Activated naive CD8-positive, alpha-beta T cell treated with anti-CD3 and anti-CD28 coated beads, Interleukin-2, amount 10 ng/mL, durations not matched to agents 7 days and 5 days (primary cell): Measurements from ENCODE around the gene SERPINI1. TPM values are rescaled to one million over a fixed set of nuclear protein-coding genes. Genes with fewer than 3 reads are reported as not detected.

ENCODE experiments used
- ATAC-seq: fragments of 150-1000 bp; cut with Tn5 transposase; one replicate; pipeline ENCODE4 v1.10.0; 2021; ENCODE audit warnings: low read depth, moderate library complexity
- POLR2A ChIA-PET: fragments of 350-600 bp; sonication (Branson Sonifier 250); formaldehyde crosslinking; loops from one replicate; lab custom pipeline; 2021; ENCODE audit warnings: antibody characterized with exemption; lab: Charles Lee
- DNase-seq: peaks from one replicate; pipeline ENCODE4 v3.0.0; 2021
- H3K27ac Mint-ChIP-seq: one replicate; pipeline ENCODE4 v1.8.0; 2022; ENCODE audit warnings: mild to moderate bottlenecking, mixed read lengths
- H3K27me3 Mint-ChIP-seq: one replicate; pipeline ENCODE4 v1.8.0; 2022; ENCODE audit warnings: mild to moderate bottlenecking, moderate library complexity, mixed read lengths
- H3K36me3 Mint-ChIP-seq: one replicate; pipeline ENCODE4 v1.8.0; 2021; ENCODE audit warnings: mild to moderate bottlenecking, mixed read lengths
- H3K4me1 Mint-ChIP-seq: one replicate; pipeline ENCODE4 v1.8.0; 2021; ENCODE audit warnings: mixed read lengths
- H3K4me3 Mint-ChIP-seq: one replicate; pipeline ENCODE4 v1.8.0; 2022; ENCODE audit warnings: mild to moderate bottlenecking, moderate library complexity, mixed read lengths
- H3K9me3 Mint-ChIP-seq: one replicate; pipeline ENCODE4 v1.8.0; 2021; ENCODE audit warnings: mixed read lengths
- total RNA-seq, 2 experiments: library from RNA; stranded (reverse); gene quantifications; one replicate each; pipeline ENCODE4 v1.2.3, GENCODE V29; 2021

The SERPINI1 gene
- total RNA-seq, 2 experiments from 2014 or later, result 1.9 to 2.4 TPM

GRCh38 chr3:167739190-167739810, 3.8 kb downstream of the SERPINI1 start:
- POLR2A ChIA-PET, result interaction anchor here (0.7 kb wide), 1 partner anchor 46 kb away, joined by 7 read pairs; no protein-coding TSS in a partner anchor
- DNase-seq (no peak), ATAC-seq (no peak)
- H3K27me3 Mint-ChIP-seq, result no peaks in the 10 kb centered on the region
- no peaks in the 10 kb centered on the region for H3K9me3 Mint-ChIP-seq
- H3K27ac Mint-ChIP-seq, result no peak overlapping the region
- no peaks in the 10 kb centered on the region for H3K36me3 Mint-ChIP-seq
- no peak overlapping the region for H3K4me3 Mint-ChIP-seq
- peaks cover 5% of the 10 kb centered on the region for H3K4me1 Mint-ChIP-seq

DNA sequence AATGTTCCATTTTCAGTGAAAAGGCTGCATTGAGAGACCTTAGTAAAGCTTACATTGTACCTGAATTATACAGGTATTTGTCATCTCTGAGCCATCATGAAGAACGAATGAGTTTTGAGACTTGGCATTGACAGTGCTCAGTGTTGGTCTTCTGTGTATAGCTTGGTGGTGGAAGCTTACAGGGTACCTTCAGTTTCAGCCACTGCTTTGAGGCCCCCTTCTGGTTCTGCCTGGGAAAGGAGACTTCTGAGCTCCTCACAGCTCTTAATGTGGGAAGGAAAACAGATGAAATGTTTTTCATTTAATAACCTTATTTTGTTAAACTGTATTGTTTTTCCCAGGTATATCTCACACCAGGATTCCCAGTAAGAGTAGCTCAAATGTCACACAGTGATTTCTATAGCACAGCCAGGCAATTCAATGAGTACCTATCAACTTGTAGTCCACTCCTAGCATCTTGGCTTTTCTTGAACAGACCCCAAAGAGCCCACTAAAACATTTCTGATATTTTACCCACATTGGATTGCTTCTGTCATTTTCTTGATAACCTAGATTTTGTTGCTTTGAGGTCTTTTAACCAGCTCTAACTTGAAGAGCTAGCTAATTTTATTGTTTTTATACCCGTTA, 5.6 kb downstream of the SERPINI1 start:
- Mint-ChIP-seq H3K36me3 (no peaks in the 10 kb centered on the region), H3K9me3 (no peaks in the 10 kb centered on the region), H3K27ac (no peak overlapping the region), H3K4me1 (peaks cover 5% of the 10 kb centered on the region), H3K4me3 (no peak overlapping the region), H3K27me3 (no peaks in the 10 kb centered on the region)
- POLR2A ChIA-PET, result no interaction called here
- ATAC-seq (peak; percentile 98), DNase-seq (no peak)

GRCh38 chr3:167742338-167742737, 6.8 kb downstream of the SERPINI1 start:
- Mint-ChIP-seq H3K4me3 (no peak overlapping the region), H3K9me3 (no peaks in the 10 kb centered on the region), H3K4me1 (no peaks in the 10 kb centered on the region), H3K36me3 (no peaks in the 10 kb centered on the region), H3K27me3 (no peaks in the 10 kb centered on the region), H3K27ac (no peak overlapping the region)
- POLR2A ChIA-PET, result no interaction called here
- no peak for DNase-seq
- no peak for ATAC-seq

GRCh38 chr3:167743799-167744198, 8.3 kb downstream of the SERPINI1 start:
- no peaks in the 10 kb centered on the region for H3K9me3 Mint-ChIP-seq
- no peak for DNase-seq
- no peak overlapping the region for H3K4me3 Mint-ChIP-seq
- ATAC-seq, result no peak
- POLR2A ChIA-PET, result no interaction called here
- no peaks in the 10 kb centered on the region for H3K27me3 Mint-ChIP-seq
- H3K4me1 Mint-ChIP-seq, result no peaks in the 10 kb centered on the region
- no peaks in the 10 kb centered on the region for H3K36me3 Mint-ChIP-seq
- H3K27ac Mint-ChIP-seq, result no peak overlapping the region

DNA sequence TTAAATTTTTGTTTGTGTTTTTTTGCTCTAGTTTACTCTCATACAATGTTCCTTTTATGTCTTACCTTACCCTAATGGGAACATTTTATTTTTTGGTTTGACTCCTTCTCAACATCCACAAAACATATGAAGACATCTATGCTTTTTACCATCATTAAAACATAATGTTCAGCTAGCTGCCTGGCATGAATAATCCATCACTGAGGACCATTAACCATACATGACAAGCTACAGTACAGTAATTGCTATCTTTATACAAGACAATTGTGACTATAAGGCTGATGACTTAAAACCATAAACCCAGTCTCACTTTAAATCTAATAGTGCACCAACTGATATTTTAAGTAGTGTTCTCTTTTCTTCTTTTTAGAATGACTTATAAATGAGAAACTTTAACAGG, 13.7 kb downstream of the SERPINI1 start:
- POLR2A ChIA-PET, result no interaction called here
- Mint-ChIP-seq H3K36me3 (no peaks in the 10 kb centered on the region), H3K27me3 (no peaks in the 10 kb centered on the region), H3K9me3 (no peaks in the 10 kb centered on the region), H3K4me1 (peaks cover 6% of the 10 kb centered on the region), H3K4me3 (no peak overlapping the region), H3K27ac (no peak overlapping the region)
- DNase-seq, result no peak
- ATAC-seq, result no peak

DNA sequence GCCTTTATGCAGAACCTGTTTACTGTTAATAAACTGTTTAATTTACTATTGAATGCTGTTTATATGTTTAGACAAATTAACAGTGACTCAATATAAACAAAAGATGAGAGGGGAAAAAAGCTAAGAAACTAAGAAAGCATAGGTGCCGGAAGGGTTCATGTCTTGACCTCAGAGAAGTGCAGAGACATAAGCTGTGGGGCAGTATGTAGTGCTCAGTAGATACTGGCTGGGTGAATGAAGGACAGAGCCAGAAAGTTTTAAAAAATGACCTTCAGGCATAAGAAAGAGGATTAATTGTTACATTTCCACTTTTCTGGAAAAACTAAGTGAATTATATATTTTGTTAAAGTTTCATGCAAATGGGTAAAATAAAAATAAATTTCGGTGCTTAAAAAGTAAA, 14.2 kb downstream of the SERPINI1 start:
- POLR2A ChIA-PET, result no interaction called here
- no peak overlapping the region for H3K27ac Mint-ChIP-seq

GRCh38 chr3:167750272-167750971, 14.9 kb downstream of the SERPINI1 start:
- POLR2A ChIA-PET, result no interaction called here
- Mint-ChIP-seq H3K27ac (peak overlapping the region; percentile 43), H3K4me3 (peak overlapping the region; percentile 66), H3K27me3 (no peaks in the 10 kb centered on the region), H3K4me1 (peaks cover 8% of the 10 kb centered on the region), H3K9me3 (no peaks in the 10 kb centered on the region), H3K36me3 (no peaks in the 10 kb centered on the region)
- DNase-seq, result no peak
- peak; percentile 89 for ATAC-seq

More for the DNA sequence above, 14.2 kb downstream of the SERPINI1 start:
- Mint-ChIP-seq H3K27me3 (no peaks in the 10 kb centered on the region), H3K4me3 (no peak overlapping the region), H3K36me3 (no peaks in the 10 kb centered on the region), H3K9me3 (no peaks in the 10 kb centered on the region), H3K4me1 (peaks cover 6% of the 10 kb centered on the region)
- no peak for DNase-seq
- ATAC-seq, result no peak

GRCh38 chr3:167754049-167754448, 18.5 kb downstream of the SERPINI1 start:
- Mint-ChIP-seq H3K9me3 (no peaks in the 10 kb centered on the region), H3K27me3 (no peaks in the 10 kb centered on the region), H3K36me3 (no peaks in the 10 kb centered on the region), H3K27ac (no peak overlapping the region), H3K4me3 (no peak overlapping the region), H3K4me1 (peaks cover 8% of the 10 kb centered on the region)
- ATAC-seq (no peak), DNase-seq (no peak)
- POLR2A ChIA-PET, result no interaction called here

DNA sequence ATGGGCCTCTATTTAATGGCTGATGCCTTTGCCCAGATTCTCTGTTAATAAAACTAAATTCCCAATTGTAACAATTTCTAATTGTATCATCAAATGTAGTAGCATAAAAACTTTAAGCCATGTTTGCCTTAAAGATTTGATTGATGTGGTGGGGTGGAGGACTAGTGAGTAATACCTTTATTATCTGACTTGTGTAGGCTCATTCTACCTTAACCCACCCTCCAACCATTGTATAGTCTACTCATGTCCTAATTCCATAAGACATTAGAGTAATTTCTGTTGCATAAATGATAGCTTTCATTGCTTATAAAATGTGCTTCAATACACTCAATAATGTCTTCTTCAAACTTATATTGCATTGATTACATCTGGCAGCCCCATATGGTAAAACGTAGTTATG, 25.8 kb downstream of the SERPINI1 start:
- Mint-ChIP-seq H3K27ac (no peak overlapping the region), H3K27me3 (peaks cover 2% of the 10 kb centered on the region), H3K9me3 (peaks cover 5% of the 10 kb centered on the region), H3K4me3 (no peak overlapping the region), H3K4me1 (peaks cover 5% of the 10 kb centered on the region), H3K36me3 (no peaks in the 10 kb centered on the region)
- POLR2A ChIA-PET, result no interaction called here
- no peak for DNase-seq
- no peak for ATAC-seq

DNA sequence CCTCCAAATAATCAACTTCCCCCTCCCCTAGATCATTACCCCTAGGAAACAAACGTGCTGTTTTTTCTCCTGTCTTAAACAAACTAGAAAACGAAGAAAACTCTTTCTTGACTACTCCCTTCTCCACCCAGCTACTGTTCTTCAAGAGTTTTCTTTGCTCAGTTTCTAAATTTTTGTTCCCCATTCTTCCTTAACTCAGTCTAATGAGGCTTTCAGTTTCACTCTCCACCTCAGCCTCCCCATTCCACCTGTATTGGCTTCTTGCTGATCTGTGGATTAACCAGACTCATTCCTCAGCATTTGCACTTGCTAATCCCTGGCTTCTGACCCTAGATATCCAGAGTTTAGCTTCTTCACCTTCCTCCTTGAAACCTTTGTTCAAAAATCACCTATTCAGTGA, 26.8 kb downstream of the SERPINI1 start:
- no peaks in the 10 kb centered on the region for H3K36me3 Mint-ChIP-seq

DNA sequence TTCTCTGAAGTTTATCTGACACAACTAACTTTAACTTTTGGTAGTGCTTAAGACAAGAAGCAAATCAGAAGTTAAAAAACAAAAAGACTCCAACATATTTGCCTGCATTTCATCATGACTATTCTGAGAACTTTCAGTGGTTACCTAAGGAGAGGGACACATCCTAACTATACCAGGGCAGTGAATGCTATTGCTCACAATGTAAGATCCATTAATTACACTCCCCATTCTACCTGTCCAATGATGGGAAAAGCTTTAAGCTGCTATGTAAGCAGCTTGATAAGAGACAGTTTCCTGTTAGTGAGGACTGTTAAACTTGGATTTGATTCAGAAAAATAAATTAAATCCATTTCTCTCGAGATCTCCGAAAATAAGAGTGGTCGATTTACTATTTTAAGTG, 37.5 kb downstream of the SERPINI1 start:
- Mint-ChIP-seq H3K4me3 (no peak overlapping the region), H3K36me3 (no peaks in the 10 kb centered on the region), H3K4me1 (peaks cover 5% of the 10 kb centered on the region), H3K9me3 (peaks cover 1% of the 10 kb centered on the region), H3K27me3 (no peaks in the 10 kb centered on the region), H3K27ac (no peak overlapping the region)
- POLR2A ChIA-PET, result no interaction called here
- no peak for ATAC-seq
- no peak for DNase-seq

More for the DNA sequence above, 26.8 kb downstream of the SERPINI1 start:
- POLR2A ChIA-PET, result no interaction called here
- no peak overlapping the region for H3K27ac Mint-ChIP-seq
- no peak overlapping the region for H3K4me3 Mint-ChIP-seq
- DNase-seq (no peak), ATAC-seq (no peak)
- H3K27me3 Mint-ChIP-seq, result peaks cover 2% of the 10 kb centered on the region
- peaks cover 5% of the 10 kb centered on the region for H3K4me1 Mint-ChIP-seq
- H3K9me3 Mint-ChIP-seq, result peaks cover 5% of the 10 kb centered on the region

DNA sequence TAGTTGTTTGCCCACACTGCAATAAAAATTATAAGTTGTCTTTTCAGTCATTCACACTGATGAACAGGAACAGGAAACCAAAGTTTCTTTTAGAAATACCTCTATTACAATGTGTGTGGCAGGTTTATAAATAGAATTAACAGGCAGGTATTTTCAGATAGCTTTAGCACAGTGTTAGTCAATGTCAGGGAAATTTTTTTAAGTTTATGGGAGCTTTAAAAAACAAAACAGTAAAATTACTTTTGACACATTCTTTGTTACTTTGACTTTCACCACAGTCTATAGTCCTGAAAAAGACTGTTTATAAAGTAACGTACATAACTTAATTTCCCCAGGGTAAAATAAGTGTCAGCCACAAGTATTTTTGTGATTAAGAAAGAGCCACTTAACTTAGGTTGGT, 38.1 kb downstream of the SERPINI1 start:
- Mint-ChIP-seq H3K27me3 (no peaks in the 10 kb centered on the region), H3K4me1 (peaks cover 5% of the 10 kb centered on the region), H3K4me3 (no peak overlapping the region), H3K27ac (no peak overlapping the region), H3K36me3 (no peaks in the 10 kb centered on the region), H3K9me3 (no peaks in the 10 kb centered on the region)
- POLR2A ChIA-PET, result no interaction called here
- no peak for DNase-seq
- no peak for ATAC-seq

DNA sequence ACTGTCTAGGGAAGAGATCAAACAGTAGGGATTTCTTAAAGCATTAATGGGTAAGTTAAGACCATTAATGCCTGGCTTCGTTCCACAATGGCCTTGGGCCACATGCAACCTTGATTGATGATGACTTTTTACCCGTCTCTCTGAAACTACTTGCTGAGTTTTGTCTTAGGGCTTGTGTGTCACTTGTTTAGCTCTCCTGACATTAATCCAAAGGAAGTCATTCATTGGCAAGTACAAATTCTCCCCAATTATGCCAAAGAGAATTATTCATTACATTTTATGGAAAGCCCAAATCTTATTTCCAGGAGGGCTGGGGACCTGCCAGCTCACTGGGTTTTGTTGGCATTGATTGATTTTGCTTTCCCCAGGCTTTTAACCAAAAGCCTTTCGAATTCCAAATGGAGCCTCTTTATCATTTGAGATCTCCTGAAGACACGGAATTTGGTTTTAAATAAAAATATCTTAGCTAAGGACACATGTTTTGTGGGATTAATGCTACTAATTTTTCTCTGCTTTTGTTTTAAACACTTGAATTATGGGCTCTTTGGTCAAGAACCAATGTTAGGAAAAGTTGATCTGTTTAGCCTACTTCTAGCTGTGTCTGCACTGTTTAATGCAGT, 40.7 kb downstream of the SERPINI1 start:
- no peak overlapping the region for H3K27ac Mint-ChIP-seq
- POLR2A ChIA-PET, result no interaction called here
- DNase-seq (no peak), ATAC-seq (no peak)
- no peaks in the 10 kb centered on the region for H3K27me3 Mint-ChIP-seq
- H3K36me3 Mint-ChIP-seq, result no peaks in the 10 kb centered on the region
- H3K4me1 Mint-ChIP-seq, result peaks cover 5% of the 10 kb centered on the region
- H3K9me3 Mint-ChIP-seq, result no peaks in the 10 kb centered on the region
- H3K4me3 Mint-ChIP-seq, result no peak overlapping the region
